Measurements from ENCODE around the gene C22orf23. TPM values are rescaled to one million over a fixed set of nuclear protein-coding genes. Genes with fewer than 3 reads are reported as not detected.

Gene C22orf23
- total and polyA plus RNA-seq, 9 donors, result 0.28 to 2.6 (median 0.77) TPM

DNA sequence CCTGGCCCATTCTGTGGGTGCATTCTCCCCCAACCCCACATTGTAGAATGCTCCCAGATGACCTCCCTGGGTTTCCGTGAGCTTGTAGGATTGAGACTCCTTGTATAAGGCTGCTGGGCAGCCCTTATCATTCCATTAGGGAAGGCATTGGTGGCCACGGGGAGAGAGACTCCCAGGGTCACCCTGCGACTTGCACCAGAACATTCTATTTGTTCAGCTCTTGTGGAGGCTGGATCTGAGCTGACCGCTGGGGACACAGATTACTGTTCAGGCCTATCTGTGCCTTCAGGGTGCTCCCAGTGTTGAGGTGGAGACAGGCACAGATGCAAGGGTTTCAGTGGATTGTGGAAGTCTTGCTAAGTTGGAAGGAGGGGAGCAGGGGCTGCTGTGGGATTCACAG lies 29.5 kb downstream of the C22orf23 start:
- Histone ChIP-seq H3K36me3 (no peaks in the 10 kb centered on the region), H3K27ac (no peak overlapping the region), H3K27me3 (no peaks in the 10 kb centered on the region), H3K9me3 (no peaks in the 10 kb centered on the region), H3K4me3 (no peak overlapping the region), H3K4me1 (ENCODE audit: insufficient read depth) (no peaks in the 10 kb centered on the region)
- 83 to 89% (median 84%) methylated on average over 4 of the region's 4 CpGs for WGBS, 3 donors
- intact Hi-C loops (cut with DNase I), result loop anchor here in 1 of 4 donors (10.0 kb wide), 1 partner anchor 109 kb away; no protein-coding TSS in a partner anchor
- no peak for DNase-seq
- TF ChIP-seq POLR2A (IDR thresholded peaks at IDR 0.05) (no peak), CTCF (IDR thresholded peaks at IDR 0.05) (no peak), EP300 (IDR thresholded peaks at IDR 0.05) (no peak)

GRCh38 chr22:37922191-37922590 lies 31.2 kb downstream of the C22orf23 start:
- H3K27ac ChIP-seq, result no peak overlapping the region
- no peak for DNase-seq
- TF ChIP-seq POLR2A (IDR thresholded peaks at IDR 0.05) (no peak), CTCF (IDR thresholded peaks at IDR 0.05) (no peak), EP300 (IDR thresholded peaks at IDR 0.05) (no peak)
- H3K4me1 ChIP-seq (ENCODE audit: insufficient read depth), result no peaks in the 10 kb centered on the region
- 82 to 90% (median 84%) methylated on average over 11 of the region's 11 CpGs for WGBS, 3 donors
- no peaks in the 10 kb centered on the region for H3K27me3 ChIP-seq
- no peaks in the 10 kb centered on the region for H3K36me3 ChIP-seq
- no peaks in the 10 kb centered on the region for H3K9me3 ChIP-seq
- no peak overlapping the region for H3K4me3 ChIP-seq
- intact Hi-C loops (cut with DNase I), result loop anchor here in 1 of 4 donors (10.0 kb wide), 1 partner anchor 107 kb away; no protein-coding TSS in a partner anchor

- intact Hi-C loops (cut with DNase I), result loop anchor here in 1 of 4 donors (10.0 kb wide), 1 partner anchor 105 kb away; no protein-coding TSS in a partner anchor
- Histone ChIP-seq H3K27me3 (no peaks in the 10 kb centered on the region), H3K36me3 (no peaks in the 10 kb centered on the region), H3K27ac (no peak overlapping the region), H3K4me3 (no peak overlapping the region), H3K4me1 (ENCODE audit: insufficient read depth) (no peaks in the 10 kb centered on the region), H3K9me3 (no peaks in the 10 kb centered on the region)
- WGBS, 3 donors, result 84 to 89% (median 89%) methylated on average over 5 of the region's 5 CpGs
- no peak for TF ChIP-seq EP300 (IDR thresholded peaks at IDR 0.05)
- TF ChIP-seq CTCF (IDR thresholded peaks at IDR 0.05), result no peak
- TF ChIP-seq POLR2A (IDR thresholded peaks at IDR 0.05), result no peak
- DNase-seq, result no peak
These were observed 33.3 kb downstream of the C22orf23 start for GRCh38 chr22:37920126-37920525.

DNA sequence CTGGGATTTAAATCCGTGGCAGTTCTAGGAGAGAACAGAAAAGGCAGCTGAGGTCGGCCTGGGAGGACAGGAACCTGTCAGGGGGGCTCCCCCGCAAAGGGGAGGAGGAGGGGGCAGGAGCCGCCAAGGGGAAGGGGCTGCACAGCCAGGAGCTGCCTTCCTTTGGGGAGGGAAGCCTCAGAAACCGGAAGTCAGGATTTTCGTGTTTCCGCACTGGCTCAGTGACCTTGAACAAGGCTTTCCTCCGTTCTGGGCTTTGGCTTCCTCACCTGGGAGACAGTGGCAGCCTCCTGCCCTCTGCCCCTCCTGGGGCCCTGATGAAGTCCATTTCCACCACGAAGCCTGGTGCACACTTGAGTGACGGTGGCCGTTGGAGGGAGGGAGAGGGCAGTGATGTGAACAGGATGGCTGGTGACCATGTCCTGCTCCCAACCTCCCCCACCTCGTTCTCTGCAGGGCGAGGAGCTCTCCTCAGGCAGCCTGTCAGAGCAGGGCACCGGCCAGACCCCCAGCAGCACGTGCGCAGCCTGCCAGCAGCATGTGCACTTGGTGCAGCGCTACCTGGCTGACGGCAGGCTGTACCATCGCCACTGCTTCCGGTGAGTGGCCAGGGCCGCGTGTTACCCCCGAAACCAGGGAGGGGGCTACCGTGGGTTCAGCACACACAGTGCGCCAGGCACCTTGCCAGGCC lies 34.7 kb downstream of the C22orf23 start:
- TF ChIP-seq CTCF (IDR thresholded peaks at IDR 0.05), result no peak
- TF ChIP-seq POLR2A (IDR thresholded peaks at IDR 0.05), result no peak
- TF ChIP-seq EP300 (IDR thresholded peaks at IDR 0.05), result no peak
- intact Hi-C loops (cut with DNase I), result no loop called here
- Histone ChIP-seq H3K36me3 (no peaks in the 10 kb centered on the region), H3K27ac (no peak overlapping the region), H3K27me3 (no peaks in the 10 kb centered on the region), H3K4me1 (ENCODE audit: insufficient read depth) (no peaks in the 10 kb centered on the region), H3K4me3 (no peak overlapping the region), H3K9me3 (no peaks in the 10 kb centered on the region)
- 57 to 72% (median 65%) methylated on average over 24 to 25 of the region's 25 CpGs for WGBS, 3 donors
- no peak for DNase-seq

Measured in ovary (tissue), 9 donors.